ENCODE results near the gene OR6F1. TPM values are rescaled to one million over a fixed set of nuclear protein-coding genes. Genes with fewer than 3 reads are reported as not detected.

OR6F1 gene
- not detected in 2 replicates for total RNA-seq

DNA sequence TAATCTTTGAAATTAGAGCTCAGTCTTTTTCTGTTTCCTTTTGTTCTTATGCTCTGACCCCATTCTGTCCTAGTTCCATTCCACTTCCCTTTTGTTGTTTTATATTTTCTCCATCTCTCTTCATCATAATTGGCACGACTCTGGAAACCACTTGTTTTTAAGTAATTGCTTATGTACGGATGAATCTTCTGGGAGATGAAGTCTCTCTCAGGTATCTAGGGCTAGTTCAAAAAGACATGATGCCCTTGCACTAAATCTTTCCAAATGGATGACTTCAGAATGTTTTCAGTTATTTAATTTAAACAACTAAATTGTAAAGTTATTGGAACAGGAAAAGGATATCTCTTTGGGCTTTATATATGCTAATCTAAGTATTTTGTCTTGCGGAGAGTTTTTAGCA lies at the start of gene OR6F1:
Gene OR6F1 (minus strand): TSS at position 101 of the 400 bp plus-strand sequence. CDS start 3,891 bp downstream, outside the sequence.

DNA sequence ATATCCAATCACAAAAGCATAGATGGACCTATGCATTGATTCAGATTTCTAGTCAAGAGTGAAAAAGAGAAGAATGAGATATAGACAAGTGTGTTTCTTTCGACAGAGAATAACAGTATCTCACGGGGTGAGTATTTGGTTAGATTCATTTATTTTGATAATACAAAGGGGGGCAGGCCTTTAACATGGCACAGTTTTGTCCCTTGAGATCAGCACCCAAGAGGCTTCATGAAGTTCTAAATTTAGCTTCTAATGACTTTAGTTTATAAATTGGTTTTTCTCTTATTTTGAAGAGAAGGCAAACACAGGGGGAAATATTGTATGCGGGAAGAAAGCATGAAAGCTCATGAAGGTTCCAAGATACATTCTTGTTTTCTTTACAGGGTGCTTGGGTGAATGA lies 44.0 kb upstream of the OR6F1 start, which contains the start of gene OR1C1:
Gene OR1C1 (minus strand): TSS at position 101 of the 400 bp plus-strand sequence. CDS start 2,150 bp downstream, outside the sequence.

DNA sequence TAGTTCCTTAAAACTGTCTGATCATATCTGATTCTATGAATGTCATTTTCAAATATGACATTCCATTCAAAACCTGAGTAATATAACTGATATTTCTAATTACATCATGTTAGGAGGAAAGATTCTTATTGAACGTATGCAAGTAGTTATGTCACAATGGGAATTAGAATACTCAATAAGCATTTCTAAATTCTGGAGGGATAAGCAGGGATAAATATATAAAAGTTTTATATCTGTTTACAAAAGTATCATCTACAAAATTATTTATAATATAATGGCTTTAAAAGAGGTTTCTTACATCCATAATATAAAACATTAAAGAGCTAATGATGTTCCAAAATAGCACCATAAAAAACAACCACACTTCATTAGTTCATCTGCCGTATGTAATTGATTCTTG lies 31.6 kb upstream of the OR6F1 start, which contains the start of gene OR14A2:
Gene OR14A2 (minus strand): TSS at position 101 of the 400 bp plus-strand sequence.

DNA sequence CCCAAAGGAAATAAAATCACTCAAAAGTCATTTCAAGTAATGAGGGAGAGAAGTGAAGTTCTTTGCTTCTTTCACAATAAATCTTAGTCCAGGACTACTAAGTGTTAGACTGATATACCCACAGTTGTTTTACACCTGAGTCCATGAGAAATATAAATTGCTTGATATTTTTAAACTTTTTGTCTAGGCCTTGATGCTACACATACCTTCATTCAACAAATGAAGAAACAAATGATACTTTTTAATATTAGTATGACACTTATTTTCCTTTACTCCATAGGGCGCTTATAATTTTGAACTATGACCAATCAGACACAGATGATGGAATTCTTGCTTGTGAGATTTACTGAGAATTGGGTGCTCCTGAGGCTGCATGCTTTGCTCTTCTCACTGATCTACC lies 21.9 kb upstream of the OR6F1 start, which contains the start of gene OR14K1:
Gene OR14K1 (plus strand): TSS at position 301 of the 400 bp plus-strand sequence. CDS start 0 bp downstream, at position 301.

DNA sequence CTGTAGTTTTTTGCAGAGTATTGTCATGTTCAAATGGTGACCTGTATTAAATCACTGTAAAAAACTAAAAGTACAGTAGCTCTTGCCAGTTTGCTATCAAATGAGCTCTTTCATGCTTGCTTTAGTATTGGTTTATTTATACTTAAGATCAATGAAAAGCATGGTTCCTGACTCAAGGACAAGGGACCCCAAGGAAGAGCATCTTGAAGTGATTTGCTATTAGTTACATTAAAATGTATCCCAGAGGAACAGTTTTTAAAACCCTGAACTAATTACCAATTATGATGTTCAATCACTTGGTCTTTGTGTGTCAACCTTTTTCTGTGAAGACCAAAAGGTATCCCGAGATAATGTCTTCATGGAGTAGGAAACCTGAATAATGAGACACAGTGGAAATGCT lies 36.8 kb downstream of the OR6F1 start, which contains the start of gene OR13G1:
Gene OR13G1 (minus strand): TSS at position 101 of the 400 bp plus-strand sequence. CDS start 6,698 bp downstream, outside the sequence.

Other genes with a start within 250 kb of the OR6F1 start
- not detected in 2 replicates for gene OR2C3, start 180.2 kb downstream of the OR6F1 start, total RNA-seq
- gene GCSAML, start 167.5 kb downstream of the OR6F1 start, total RNA-seq, result not detected in 2 replicates
- gene OR2G2, start 128.3 kb downstream of the OR6F1 start, total RNA-seq, result not detected in 2 replicates
- gene OR2G3, start 111.1 kb downstream of the OR6F1 start, total RNA-seq, result not detected in 2 replicates
- gene OR13G1, start 36.9 kb downstream of the OR6F1 start, total RNA-seq, result not detected in 2 replicates
- not detected in 2 replicates for gene OR14K1, start 22.0 kb upstream of the OR6F1 start, total RNA-seq
- gene OR14A2, start 31.5 kb upstream of the OR6F1 start, total RNA-seq, result not detected in 2 replicates
- gene OR1C1, start 43.9 kb upstream of the OR6F1 start, total RNA-seq, result not detected in 2 replicates
- not detected in 2 replicates for gene OR14A16, start 107.5 kb upstream of the OR6F1 start, total RNA-seq
- not detected in 2 replicates for gene OR11L1, start 125.2 kb upstream of the OR6F1 start, total RNA-seq
- gene TRIM58, start 140.5 kb upstream of the OR6F1 start, total RNA-seq, result 0.07 TPM in 1 of 2 replicates, not detected in the other
- not detected in 2 replicates for gene OR2W3, start 178.9 kb upstream of the OR6F1 start, total RNA-seq
- not detected in 2 replicates for gene OR2T8, start 203.6 kb upstream of the OR6F1 start, total RNA-seq
- not detected in 2 replicates for gene OR2AJ1, start 208.2 kb upstream of the OR6F1 start, total RNA-seq
- gene OR2L8, start 232.2 kb upstream of the OR6F1 start, total RNA-seq, result not detected in 2 replicates
- not detected in 2 replicates for gene OR2AK2, start 248.6 kb upstream of the OR6F1 start, total RNA-seq

Measured in airway epithelial cell (primary cell).